GM11168 (cell line): ENCODE results near the gene SLC35F3.
"Not testable (repeated sequence)": the region's sequence is repeated elsewhere in the genome, so short reads cannot be mapped to it uniquely, and the experiment has no call there.

ENCODE experiments used
- in situ Hi-C: fragments of 300-500 bp; cut with MboI; formaldehyde crosslinking; loops from one replicate; pipeline ENCODE4 v1.12.0; 2022; ENCODE audit warnings: low sequenced_read_pairs; ENCODE audit not compliant: unreplicated experiment

The SLC35F3 gene

DNA sequence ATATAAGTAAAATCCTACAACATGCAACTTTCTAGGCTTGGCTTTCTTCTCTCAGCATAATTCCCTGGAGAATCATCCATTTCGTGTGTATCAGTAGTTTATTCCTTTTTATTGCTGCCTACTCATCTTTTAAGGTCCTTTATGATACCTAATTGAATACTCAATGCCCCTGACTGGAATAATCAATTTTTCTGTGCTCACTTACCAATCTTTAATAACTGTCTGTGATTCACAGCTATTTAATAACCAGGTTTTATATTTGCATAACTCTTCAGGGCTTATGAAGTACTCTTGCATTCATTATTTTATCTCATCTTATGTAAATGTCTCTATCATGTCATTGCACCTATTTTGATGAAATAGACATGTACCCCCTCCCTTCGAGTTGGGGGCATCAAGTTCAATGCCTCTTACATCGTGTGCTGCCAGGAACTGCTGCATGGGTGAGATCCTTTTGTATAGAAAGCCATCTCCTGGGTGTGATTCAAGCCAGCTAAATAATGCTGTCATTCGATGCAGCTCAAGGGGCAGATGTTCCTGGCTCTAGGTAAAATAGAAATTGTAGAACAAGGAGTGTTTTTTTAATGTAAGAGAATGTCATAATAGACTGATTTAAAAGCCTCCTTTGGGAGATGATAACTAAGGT lies 222.7 kb downstream of the SLC35F3 start:
- in situ Hi-C loops, result no loop called here

DNA sequence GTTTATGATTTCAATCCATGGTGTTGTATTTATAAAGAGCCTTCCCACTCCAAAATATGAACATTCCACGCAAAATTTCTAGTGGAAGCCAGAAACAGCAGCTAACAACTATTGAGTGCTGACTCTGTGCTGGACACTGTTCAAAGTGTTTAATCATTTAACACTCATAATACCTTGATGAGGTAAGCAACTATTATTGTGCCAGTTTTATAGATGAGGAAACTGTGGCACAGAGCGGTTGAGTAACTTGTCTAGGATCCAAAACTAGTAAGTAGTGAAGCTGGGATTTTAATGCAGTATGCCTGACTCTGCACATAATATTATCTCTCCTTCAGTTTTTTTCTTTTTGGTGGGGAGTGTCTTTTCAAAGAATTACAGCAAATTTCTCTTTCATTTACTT lies 228.3 kb downstream of the SLC35F3 start:
- in situ Hi-C loops, result no loop called here

DNA sequence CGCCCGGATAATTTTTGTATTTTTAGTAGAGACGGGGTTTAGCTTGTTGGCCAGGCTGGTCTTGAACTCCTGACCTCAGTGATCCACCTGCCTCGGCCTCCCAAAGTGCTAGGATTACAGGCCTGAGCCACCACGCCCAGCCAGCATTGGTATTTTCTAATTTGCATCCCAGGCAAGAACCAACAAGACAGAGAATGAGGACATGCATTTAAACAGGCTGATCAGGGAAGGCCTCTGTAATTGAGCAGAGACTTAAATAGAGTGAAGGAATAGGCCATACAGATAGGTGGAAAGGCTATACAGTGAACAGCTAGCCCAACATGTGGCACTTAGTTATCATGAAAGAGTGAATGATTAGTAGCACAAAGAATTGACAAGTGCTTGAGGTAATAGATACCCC lies 230.4 kb downstream of the SLC35F3 start:
- in situ Hi-C loops, result no loop called here

DNA sequence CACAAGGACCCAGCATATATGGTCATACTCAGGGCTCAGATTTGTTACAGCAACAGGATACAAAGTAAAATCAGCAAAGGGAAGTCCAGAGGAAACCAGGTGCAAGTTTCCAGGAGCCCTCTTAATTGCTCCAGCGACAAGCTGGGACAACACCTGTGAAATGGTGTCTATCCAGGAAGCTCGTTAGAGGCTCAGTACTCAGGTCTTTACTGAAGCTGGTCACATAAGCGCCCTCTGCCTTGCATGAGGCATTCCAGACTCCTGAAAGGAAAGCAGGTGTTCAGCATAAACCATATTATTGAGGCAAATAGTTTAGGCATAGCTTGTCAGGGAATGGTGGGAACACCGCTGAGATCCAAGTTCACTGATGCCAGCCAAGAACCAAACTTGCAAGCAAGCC lies 231.0 kb downstream of the SLC35F3 start:
- in situ Hi-C loops, result no loop called here

DNA sequence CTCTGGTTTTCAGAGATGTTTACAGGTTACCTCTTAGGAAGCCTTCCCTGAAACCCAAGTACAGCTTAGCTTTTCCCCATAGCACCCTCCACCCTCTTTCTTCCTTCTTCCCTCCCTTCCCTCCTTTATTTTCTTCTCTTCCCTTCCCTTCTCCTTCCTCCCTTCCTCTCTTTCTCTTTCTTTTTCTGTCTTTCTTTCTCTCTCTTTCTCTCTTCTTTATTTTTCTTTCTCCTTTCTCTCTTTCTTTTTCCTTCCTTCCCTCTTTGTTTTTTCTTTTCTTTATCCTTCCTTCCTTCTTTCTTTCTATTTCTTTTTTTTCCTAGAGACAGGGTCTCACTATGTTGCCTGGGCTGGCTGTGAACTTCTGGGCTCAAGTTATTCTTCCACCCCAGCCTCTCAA lies 231.6 kb downstream of the SLC35F3 start:
- in situ Hi-C loops, result no loop called here

DNA sequence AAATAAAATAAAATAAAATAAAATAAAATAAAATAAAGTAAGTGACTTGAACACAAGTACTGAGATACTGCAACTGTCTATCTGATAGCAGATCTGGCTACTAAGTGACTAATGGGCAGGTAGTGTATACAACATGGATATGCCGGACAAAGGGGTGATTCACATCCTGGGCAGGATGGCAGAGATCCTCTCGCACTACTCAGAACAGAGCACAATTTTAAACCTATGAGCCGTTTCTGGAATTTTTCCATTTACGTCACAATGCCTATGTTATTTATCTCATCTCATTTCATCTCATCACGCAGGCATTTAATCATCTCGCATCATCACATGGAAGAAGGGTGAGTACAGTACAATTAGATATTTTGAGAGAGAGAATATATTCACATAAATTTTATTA lies 235.5 kb downstream of the SLC35F3 start:
- in situ Hi-C loops, result loop anchor here (10.0 kb wide), 1 partner anchor 175 kb away; no protein-coding TSS in a partner anchor

DNA sequence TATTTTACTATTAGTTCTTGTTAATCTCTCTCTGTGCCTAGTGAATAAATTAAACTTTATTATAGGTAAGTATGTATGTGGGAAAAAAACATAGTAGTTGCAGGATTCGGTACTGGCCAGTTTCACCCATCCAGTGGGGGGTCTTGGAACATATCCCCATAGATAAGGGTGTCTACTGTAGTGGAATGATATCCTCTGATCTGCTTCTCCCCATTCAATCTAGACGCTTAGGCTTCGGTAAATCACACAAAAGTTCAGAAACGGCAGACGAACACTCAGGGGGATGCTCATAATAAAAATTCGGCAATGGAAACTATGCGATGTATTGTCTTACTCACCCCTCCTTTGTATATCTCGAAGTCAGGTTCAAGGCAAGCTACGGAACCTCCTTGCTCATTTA lies 235.9 kb downstream of the SLC35F3 start:
- in situ Hi-C loops, result loop anchor here (10.0 kb wide), 1 partner anchor 174 kb away; no protein-coding TSS in a partner anchor

DNA sequence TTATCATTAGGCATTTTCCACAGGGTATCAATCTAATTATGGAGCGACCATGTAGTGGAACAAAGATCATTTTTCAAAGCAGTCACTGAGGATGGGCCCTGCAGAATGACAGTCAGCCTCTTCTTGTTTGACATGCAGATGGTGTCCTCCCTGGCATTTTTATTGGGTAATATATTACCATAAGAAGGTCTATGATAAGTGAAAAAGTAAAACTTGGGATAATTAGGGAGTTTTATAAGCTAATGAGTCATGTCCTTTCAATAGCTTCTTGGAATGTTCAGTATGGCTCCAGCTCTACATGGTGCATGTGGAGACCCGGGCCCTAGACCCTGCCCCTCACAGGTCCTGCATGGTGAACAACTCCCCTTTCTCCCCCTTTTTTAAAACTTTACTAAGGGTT lies 236.5 kb downstream of the SLC35F3 start:
- in situ Hi-C loops, result loop anchor here (10.0 kb wide), 1 partner anchor 174 kb away; no protein-coding TSS in a partner anchor

DNA sequence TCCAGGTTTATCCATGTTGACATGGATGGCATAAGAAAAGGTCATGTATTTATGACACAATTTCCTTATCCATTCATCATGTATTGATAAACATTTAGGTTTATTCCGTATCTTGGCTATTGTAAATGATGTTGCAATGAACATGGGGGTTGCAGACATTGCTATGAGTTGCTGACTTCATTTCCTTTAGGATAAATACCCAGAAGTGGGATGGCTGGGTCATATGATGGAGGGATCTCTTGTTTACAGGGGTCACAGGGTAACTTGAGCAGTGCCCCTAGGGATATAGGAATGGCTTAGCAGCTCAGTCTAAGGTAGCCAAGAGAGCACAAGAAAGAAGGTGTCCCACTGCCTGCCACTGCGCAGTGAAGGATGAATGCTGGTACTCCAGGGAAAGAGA lies 239.2 kb downstream of the SLC35F3 start:
- in situ Hi-C loops, result loop anchor here (10.0 kb wide), 1 partner anchor 171 kb away; no protein-coding TSS in a partner anchor

DNA sequence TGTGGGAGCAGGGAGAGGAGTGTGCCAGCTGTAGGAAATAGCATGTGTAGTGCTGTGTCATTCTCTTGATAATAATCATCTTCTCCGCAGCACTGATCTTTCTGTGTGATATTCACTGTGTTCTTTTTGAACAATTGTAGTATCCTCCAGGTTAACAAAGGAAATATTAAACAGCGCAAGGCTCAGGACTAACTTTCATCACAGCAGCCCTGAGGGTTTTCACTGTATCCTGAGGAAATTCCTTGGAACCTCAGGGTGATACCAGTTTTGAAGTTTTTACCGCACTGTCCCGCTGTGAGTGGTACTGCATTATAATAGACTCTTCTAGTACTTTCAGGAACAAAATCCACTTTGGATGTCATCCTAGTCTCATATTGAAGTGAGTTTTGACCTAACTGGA lies 240.4 kb downstream of the SLC35F3 start:
- in situ Hi-C loops, result loop anchor here (10.0 kb wide), 1 partner anchor 170 kb away; no protein-coding TSS in a partner anchor

DNA sequence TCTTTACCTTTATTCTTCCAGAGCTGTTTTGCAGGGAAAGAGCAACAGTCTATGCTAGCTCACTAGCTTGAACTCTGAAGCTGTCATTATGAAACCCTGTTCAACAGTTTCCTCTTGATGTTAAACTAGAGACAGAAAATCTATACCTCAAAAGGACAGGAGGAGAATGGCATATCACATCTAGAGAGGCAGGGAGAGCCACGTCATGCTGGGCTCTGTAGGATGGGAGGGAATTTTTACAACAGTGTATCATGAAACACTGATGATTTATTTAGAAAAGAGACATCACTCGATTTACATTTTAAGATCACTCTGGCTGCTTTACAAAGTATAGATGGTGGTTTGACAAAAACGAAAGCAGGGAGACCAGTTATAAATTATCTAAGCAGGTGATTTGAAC lies 243.9 kb downstream of the SLC35F3 start:
- in situ Hi-C loops, result loop anchor here (10.0 kb wide), 1 partner anchor 166 kb away; no protein-coding TSS in a partner anchor

DNA sequence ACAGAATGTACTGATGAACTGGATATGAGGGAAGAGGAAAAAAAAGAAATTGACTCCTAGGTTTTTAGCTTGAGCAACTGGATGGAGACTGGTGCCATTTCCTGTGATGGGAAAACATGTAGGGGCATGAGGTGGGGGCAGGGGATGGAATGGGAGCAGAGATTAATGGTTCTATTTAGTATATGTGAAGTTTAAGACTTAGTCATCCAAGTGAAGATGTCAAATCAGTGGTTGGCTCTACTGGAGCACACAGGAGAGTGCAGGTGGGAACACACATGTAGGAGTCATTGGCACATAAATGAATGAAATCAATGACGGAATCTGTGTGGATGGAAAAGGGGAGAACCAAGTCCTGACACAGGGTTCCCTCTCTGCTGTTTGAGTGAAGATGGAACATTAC lies 244.3 kb downstream of the SLC35F3 start:
- in situ Hi-C loops, result loop anchor here (10.0 kb wide), 1 partner anchor 166 kb away; no protein-coding TSS in a partner anchor

DNA sequence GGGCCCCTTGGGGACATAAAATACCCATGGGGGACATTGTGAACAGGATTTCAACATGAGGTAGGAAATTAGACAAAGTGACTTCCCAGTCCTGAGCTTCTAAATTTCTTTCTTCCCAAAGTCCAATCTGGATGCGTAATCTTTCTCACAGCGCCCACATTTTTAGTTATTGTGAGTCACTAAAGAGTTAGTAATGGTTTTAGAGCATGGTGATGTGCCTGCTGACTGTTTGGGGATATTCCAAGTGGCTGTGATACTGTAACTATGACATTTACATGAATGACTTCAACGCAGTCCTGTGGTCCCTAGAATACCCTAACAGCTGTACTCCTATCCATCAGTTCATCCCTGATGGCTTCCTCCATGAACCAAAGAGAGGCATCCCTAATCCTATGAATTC lies 244.7 kb downstream of the SLC35F3 start:
- in situ Hi-C loops, result loop anchor here (10.0 kb wide), 1 partner anchor 166 kb away; no protein-coding TSS in a partner anchor

DNA sequence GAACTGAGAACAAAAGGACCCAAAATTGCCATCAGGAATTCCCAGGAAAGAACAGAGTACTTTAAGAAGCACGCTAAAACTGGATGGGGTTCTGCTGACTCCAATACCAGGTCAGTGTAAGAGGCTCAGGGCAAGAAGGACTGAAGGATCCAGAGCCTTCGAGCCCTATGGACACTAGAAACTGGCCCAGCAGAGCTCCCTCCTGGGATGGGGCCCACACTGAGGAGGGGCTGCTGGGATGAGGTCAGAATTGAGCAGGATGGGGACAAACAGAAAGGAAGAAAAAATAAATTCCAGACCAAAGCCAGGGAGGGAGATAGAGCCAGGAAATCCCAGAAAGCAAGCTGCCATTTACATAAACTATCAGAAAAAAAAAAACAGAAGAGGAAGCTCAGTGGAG lies 246.4 kb downstream of the SLC35F3 start:
- in situ Hi-C loops, result no loop called here

DNA sequence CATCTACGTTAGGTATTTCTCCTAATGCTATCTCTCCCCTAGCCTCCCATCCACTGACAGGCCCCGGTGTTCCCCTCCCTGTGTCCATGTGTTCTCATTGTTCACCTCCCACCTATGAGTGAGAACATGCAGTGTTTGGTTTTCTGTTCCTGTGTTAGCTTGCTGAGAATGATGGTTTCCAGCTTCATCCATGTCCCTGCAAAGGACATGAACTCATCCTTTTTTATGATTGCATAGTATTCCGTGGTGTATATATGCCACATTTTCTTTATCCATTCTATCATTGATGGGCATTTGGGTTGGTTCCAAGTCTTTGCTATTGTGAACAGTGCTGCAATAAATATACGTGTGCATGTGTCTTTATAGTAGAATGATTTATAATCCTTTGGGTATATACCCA lies 247.9 kb downstream of the SLC35F3 start:
- in situ Hi-C loops, result not testable (repeated sequence)

DNA sequence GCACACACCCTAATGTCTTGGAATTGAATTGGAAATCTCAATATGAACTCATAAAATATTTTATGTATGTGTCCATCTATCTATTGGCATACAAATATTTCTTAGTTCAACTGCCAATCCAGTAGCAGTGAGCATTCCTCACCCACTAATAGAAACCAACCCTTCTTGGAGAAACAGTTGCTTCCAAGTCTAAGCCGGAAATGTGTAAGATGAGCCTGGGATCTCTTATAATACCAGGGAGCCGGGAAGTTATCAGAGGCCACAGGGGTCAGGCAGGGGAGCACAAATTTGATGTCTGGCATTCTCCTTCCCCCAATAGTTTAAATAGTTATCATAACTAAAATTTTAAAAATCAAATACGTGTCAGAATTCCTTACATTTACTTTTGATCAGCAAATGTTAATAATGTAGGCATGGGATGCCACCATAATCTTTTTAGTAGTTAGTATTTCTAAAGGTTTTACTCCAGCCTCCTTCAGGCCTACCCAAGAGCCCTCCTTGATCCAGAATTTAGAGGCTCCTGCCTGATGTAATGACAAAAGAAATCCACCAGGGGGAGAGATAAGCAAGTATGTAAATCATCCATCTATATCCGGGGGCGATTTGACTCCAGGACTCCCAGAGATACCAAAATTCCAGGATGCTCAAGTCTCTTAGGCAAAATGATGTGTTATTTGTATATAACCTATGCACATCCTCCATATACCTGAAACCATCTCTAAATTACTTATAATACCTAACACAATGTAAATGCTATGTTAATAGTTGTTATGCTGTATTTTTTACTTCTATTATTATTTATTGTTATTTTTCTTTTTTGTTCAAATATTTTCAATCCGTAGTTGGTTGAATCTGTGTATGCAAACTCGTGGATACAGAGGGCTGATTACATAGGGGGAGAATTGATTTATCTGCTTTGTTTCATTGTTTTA lies 250.1 kb downstream of the SLC35F3 start:
- in situ Hi-C loops, result no loop called here

DNA sequence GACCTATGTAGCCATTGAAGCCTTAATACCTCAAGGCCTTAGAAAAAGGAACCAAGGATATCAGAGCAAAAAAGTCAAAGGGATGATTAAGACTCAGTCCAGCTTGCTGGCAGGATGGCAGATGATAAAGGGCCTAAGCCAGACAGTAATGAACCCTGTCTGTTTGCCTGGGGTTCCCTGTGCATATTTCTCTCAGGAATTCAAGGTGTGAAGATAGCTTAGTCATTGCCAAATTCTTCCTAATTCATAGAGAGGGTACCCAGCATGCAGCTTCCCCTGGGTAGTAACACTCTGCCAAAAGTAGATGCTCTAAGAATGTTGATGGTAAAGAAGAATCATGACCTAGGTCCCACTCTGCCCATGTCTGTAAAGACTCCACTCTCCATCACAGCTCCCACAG lies 258.2 kb downstream of the SLC35F3 start:
- in situ Hi-C loops, result no loop called here

DNA sequence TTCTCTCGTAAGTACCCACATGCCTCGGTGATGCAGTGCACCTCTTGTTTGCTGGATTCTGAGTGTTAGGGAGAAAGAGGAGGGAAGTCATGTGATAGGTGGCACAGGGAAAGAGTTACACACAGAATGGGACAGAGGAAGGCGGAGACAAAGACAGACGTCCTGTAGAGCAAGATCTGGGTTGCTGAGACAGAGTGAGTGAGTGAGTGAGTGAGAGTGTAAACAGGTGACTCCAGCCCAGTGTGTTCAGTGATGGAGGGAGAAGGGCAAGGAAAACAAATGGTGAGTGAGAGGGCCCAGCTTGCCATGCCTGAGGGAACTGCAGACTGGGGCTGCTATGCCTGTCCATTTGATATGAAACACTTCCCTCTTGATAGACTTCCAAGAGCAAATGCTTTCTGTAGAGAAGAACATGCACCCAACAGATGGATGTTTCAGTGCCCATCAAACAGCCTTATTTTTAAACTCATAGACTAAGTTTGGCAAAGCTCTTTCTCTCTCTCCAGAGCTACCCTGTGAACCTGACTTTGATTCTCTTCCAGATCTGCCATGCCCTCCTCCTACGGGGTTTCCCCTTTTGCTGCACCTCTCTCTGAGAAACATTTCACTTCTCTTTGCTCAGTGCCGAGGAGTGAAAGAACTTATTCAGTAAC lies 258.9 kb downstream of the SLC35F3 start:
- in situ Hi-C loops, result no loop called here

DNA sequence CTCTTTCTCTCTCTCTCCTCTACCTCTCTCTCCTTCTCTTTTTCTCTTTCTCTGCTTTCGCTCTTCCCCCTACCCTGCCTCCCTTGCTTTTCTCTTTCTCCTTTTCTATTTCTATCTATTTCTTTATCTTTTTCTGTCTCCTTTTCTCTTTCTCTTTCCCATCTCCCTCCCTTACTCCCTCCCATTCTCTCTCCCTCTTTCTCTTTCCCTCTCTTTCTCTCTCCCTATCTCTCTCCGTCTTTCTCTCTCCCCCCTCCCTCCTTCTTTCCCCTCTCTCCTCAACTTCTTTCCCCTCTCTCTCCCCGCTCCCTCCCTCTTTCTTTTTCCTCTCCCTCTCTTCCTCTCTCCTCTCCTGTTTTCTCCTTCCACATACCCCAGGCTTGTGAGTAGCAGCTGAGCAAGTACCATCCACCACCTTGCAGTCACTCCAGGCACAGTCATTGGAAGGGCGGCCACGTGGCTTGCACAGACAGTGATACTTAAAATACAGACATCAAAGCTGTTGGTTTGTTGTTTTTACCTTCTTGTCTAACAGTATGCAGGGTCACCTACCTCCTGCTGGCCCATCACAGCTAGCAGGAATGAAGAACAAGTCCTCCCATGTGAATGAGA lies 259.7 kb downstream of the SLC35F3 start:
- in situ Hi-C loops, result no loop called here

DNA sequence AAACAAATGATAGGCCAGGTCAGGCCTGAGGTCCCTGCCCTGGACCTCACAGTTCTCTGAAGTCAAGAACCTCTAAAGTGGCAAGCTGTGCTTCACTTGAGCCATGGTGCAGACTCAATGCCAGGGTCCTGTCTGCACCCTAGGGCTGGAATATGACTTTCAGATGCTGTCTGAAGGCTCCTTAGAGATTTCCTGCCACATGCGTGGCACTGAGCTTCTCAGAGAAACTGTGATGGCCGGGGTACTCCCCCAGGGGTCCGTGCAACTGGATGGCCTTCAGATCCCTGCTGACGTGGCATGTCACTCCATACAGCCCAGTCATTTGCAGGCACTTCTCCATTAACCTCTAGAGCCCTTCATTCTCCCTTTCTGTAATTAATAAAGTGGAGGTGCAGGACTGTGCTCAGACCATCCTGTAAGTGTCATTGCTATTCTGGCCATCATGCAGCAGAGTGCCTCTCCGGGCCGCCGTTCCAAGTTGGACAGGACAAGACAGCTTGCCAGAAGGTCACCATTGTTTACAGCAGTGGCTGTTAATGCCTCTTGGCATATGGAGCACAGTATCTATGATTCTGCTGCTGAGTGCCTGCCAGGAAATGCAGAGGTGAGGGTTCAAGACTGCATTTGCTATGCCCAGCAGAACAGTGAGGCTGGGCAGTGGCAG lies 263.7 kb downstream of the SLC35F3 start:
- in situ Hi-C loops, result no loop called here
